Uterus (tissue), 4 donors: ENCODE data around the gene CMTM7. TPM values are rescaled to one million over a fixed set of nuclear protein-coding genes. Genes with fewer than 3 reads are reported as not detected.
A peak's percentile ranks its signal among the peaks of the same experiment; 100 is the strongest.
"Not testable (repeated sequence)": the region's sequence is repeated elsewhere in the genome, so short reads cannot be mapped to it uniquely, and the experiment has no call there.

Experiments
- DNase-seq, 2 donors: peaks; one replicate each; pipeline ENCODE4 v3.0.0-alpha.2; 2019 to 2020
- H3K27ac ChIP-seq, 2 donors: fragments of 200-600 bp; sonication (generic); 1 replicate in 1 of 2; 2 replicates in 1 of 2; pipeline ENCODE4 v1.5.1; 2016 to 2018
- H3K27me3 ChIP-seq, 2 donors: fragments of 200-600 bp; sonication (generic); one replicate each; pipeline ENCODE4 v1.5.1; 2018 to 2019; ENCODE audit warnings: control low read depth in 1 of 2
- H3K36me3 ChIP-seq, 2 donors: fragments of 200-600 bp; sonication (generic); one replicate each; pipeline ENCODE4 v1.5.1; 2019; ENCODE audit warnings: control low read depth in 1 of 2
- H3K4me1 ChIP-seq, 2 donors: fragments of 200-600 bp; sonication (generic); one replicate each; pipeline ENCODE4 v1.5.1; 2018 to 2019; ENCODE audit warnings: control low read depth in 1 of 2
- H3K4me3 ChIP-seq, 2 donors: fragments of 200-600 bp; sonication (generic); 1 replicate in 1 of 2; 2 replicates in 1 of 2; pipeline ENCODE4 v1.5.1; 2018 to 2019; ENCODE audit warnings: mild to moderate bottlenecking in 1 of 2
- H3K9me3 ChIP-seq, 2 donors: fragments of 200-600 bp; sonication (generic); one replicate each; pipeline ENCODE4 v1.5.1; 2019; ENCODE audit warnings: control low read depth in 1 of 2
- POLR2A ChIP-seq, 2 donors: fragments of 450-650 bp; IDR thresholded peaks; one replicate each; pipeline ENCODE4 v1.6.1; 2016; ENCODE audit warnings: antibody characterized with exemption in 2 of 2, mild to moderate bottlenecking in 1 of 2, moderate library complexity in 1 of 2
- intact Hi-C: fragments of 100-400 bp; cut with DNase I; formaldehyde crosslinking; loops from one replicate; pipeline ENCODE4 v1.15.1; 2023; ENCODE audit warnings: low total_unique reads
- total RNA-seq, 4 donors: library from RNA; depleted of rRNA in 3 of 4; stranded (reverse); fragments of >200 nt in 3 of 4; gene quantifications; one replicate each; pipeline versions ENCODE4 v1.1.0 to v1.2.4, GENCODE V29; 2014 to 2023
- TF ChIP-seq, protein P1 (sequence below), 4 experiments: fragments of 200-600 bp in 2 of 4; fragments of 450-650 bp in 2 of 4; sonication (generic) in 2 of 4; IDR thresholded peaks; one replicate each; pipeline ENCODE4 v1.5.1; 2016 to 2019; ENCODE audit warnings: antibody characterized with exemption in 4 of 4, mild to moderate bottlenecking in 2 of 4, moderate library complexity in 1 of 4
- donor health status: DM: yes; HTN: yes; CAD: no.

CMTM7 gene
- total RNA-seq, 4 donors from 2014 or later: 0.26 to 25.2 (median 13.3) TPM

- Histone ChIP-seq H3K4me1 (no peaks in the 10 kb centered on the region), H3K27ac (no peak overlapping the region), H3K4me3 (no peak overlapping the region), H3K9me3 (no peaks in the 10 kb centered on the region), H3K36me3 (no peaks in the 10 kb centered on the region), H3K27me3 (no peaks in the 10 kb centered on the region)
- no peak for DNase-seq
- no peak for TF ChIP-seq POLR2A (IDR thresholded peaks at IDR 0.05)
- TF ChIP-seq, protein P1, sequence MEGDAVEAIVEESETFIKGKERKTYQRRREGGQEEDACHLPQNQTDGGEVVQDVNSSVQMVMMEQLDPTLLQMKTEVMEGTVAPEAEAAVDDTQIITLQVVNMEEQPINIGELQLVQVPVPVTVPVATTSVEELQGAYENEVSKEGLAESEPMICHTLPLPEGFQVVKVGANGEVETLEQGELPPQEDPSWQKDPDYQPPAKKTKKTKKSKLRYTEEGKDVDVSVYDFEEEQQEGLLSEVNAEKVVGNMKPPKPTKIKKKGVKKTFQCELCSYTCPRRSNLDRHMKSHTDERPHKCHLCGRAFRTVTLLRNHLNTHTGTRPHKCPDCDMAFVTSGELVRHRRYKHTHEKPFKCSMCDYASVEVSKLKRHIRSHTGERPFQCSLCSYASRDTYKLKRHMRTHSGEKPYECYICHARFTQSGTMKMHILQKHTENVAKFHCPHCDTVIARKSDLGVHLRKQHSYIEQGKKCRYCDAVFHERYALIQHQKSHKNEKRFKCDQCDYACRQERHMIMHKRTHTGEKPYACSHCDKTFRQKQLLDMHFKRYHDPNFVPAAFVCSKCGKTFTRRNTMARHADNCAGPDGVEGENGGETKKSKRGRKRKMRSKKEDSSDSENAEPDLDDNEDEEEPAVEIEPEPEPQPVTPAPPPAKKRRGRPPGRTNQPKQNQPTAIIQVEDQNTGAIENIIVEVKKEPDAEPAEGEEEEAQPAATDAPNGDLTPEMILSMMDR (IDR thresholded peaks at IDR 0.05): no peak
- intact Hi-C loops: no loop called here
Observed at GRCh38 chr3:32383136-32383711, 8.4 kb upstream of the CMTM7 start.

DNA sequence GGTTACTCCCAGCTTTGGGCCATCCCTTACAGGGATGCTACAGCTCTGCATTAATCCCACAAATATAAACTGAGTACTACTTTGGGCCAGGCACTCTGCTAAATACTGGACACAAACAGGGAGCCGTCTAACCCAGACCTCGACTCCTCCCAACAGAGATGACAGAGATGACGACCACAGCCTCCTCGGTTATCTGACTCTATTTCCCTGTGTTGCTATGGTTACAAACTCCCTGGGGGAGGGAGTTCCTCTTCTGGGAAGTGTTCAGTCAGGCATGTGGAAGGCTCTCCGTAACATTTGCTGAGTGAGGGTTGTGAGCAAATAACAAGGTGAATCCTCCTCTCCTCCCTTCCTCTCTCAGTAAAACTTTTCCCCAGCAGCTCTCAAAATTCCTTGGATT lies 6.7 kb upstream of the CMTM7 start:
- no peak for TF ChIP-seq POLR2A (IDR thresholded peaks at IDR 0.05)
- TF ChIP-seq, protein P1 (IDR thresholded peaks at IDR 0.05): no peak
- Histone ChIP-seq H3K4me3 (no peak overlapping the region), H3K27me3 (no peaks in the 10 kb centered on the region), H3K27ac (no peak overlapping the region), H3K36me3 (no peaks in the 10 kb centered on the region), H3K9me3 (no peaks in the 10 kb centered on the region), H3K4me1 (no peaks in the 10 kb centered on the region)
- intact Hi-C loops: no loop called here
- no peak for DNase-seq

GRCh38 chr3:32387512-32387911 lies 4.1 kb upstream of the CMTM7 start:
- TF ChIP-seq, protein P1 (IDR thresholded peaks at IDR 0.05): no peak
- no peak for TF ChIP-seq POLR2A (IDR thresholded peaks at IDR 0.05)
- intact Hi-C loops: no loop called here
- H3K27ac ChIP-seq: no peak overlapping the region
- H3K9me3 ChIP-seq: no peaks in the 10 kb centered on the region
- no peaks in the 10 kb centered on the region for H3K27me3 ChIP-seq
- no peaks in the 10 kb centered on the region for H3K36me3 ChIP-seq
- DNase-seq: no peak
- no peaks in the 10 kb centered on the region for H3K4me1 ChIP-seq
- H3K4me3 ChIP-seq: no peak overlapping the region

GRCh38 chr3:32389577-32389976 lies 2.1 kb upstream of the CMTM7 start:
- H3K27me3 ChIP-seq, intact Hi-C loops, H3K4me3 ChIP-seq: not testable (repeated sequence)

GRCh38 chr3:32392536-32393302 lies 1.1 kb downstream of the CMTM7 start:
- no peak for TF ChIP-seq POLR2A (IDR thresholded peaks at IDR 0.05)
- TF ChIP-seq, protein P1 (IDR thresholded peaks at IDR 0.05): no peak
- no peaks in the 10 kb centered on the region for H3K27me3 ChIP-seq
- no peaks in the 10 kb centered on the region for H3K36me3 ChIP-seq
- H3K9me3 ChIP-seq: no peaks in the 10 kb centered on the region
- H3K4me1 ChIP-seq: no peaks in the 10 kb centered on the region
- intact Hi-C loops: no loop called here
- H3K4me3 ChIP-seq: peak overlapping the region; percentile 58 to 71
- peak overlapping the region; percentile 76 to 86 for H3K27ac ChIP-seq
- DNase-seq: peak; percentile 57 to 65

More at GRCh38 chr3:32389577-32389976, 2.1 kb upstream of the CMTM7 start:
- not testable (repeated sequence) for H3K4me1 ChIP-seq, DNase-seq, H3K36me3 ChIP-seq, H3K9me3 ChIP-seq, H3K27ac ChIP-seq
